HG02798 (cell line): ENCODE results near the gene TAGLN.
"Not testable (repeated sequence)": the region's sequence is repeated elsewhere in the genome, so short reads cannot be mapped to it uniquely, and the experiment has no call there.

Experiments
- ATAC-seq: cut with Tn5 transposase; IDR thresholded peaks from one replicate; pipeline ENCODE4 v1.9.1; 2021; ENCODE audit warnings: mild to moderate bottlenecking; ENCODE audit not compliant: unreplicated experiment, poor library complexity

Gene TAGLN

GRCh38 chr11:117180661-117181585, 18.2 kb upstream of the TAGLN start:
- peak; percentile 25 for ATAC-seq

DNA sequence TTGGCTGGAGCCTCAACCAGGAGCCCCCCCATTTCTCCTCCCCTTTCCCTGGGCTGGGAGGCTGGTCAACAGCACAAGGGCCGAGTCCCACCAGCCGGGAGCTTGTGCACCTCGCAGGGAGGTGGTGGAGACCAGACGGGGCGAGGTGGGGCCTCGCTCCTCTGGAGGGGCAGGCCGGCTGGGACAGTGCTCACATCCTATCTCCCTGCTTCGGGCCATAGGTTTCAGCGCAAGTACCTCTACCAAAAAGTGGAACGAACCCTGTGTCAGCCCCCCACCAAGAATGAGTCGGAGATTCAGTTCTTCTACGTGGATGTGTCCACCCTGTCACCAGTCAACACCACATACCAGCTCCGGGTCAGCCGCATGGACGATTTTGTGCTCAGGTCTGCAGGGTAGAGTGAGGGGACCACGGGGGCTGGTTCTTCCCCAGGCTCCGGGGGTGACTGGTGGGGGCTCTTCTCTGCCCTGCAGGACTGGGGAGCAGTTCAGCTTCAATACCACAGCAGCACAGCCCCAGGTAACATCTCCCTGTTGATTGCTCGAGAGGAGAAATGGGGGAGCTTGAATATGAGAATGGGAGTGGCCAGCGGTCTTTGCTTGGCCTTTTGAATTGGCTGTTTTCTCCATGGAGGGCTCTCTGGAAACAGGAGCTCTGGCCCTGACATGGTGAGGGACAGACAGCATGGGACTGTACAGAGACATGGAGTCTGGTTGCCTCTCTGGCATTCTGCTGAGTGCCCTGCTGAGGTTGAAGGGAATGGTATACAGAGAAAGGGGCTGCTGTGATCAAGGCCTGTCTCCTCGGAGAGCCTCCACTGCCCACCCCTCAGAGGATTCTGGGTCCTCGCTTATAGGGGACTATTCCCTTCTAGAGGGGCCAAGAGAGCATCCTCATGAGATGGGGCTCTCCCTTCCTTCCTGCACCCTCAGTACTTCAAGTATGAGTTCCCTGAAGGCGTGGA, 17.3 kb upstream of the TAGLN start:
- no peak for ATAC-seq

- ATAC-seq = no peak
These were observed 16.6 kb upstream of the TAGLN start for GRCh38 chr11:117182551-117182935.

DNA sequence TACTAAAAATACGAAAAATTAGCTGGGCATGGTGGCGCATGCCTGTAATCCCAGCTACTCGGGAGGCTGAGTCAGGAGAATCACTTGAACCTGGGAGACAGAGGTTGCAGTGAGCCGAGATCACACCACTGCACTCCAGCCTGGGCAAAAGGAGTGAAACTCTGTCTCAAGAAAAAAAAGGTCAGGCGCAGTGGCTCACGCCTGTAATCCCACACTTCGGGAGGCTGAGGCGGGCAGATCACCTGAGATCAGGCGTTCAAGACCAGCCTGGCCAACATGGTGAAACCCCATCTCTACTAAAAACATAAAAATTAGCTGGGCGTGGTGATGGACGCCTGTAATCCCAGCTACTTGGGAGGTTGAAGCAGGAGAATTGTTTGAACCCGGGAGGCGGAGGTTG, 16.0 kb upstream of the TAGLN start:
- not testable (repeated sequence) for ATAC-seq

- no peak for ATAC-seq
These were observed 15.3 kb upstream of the TAGLN start for GRCh38 chr11:117183724-117184349.

DNA sequence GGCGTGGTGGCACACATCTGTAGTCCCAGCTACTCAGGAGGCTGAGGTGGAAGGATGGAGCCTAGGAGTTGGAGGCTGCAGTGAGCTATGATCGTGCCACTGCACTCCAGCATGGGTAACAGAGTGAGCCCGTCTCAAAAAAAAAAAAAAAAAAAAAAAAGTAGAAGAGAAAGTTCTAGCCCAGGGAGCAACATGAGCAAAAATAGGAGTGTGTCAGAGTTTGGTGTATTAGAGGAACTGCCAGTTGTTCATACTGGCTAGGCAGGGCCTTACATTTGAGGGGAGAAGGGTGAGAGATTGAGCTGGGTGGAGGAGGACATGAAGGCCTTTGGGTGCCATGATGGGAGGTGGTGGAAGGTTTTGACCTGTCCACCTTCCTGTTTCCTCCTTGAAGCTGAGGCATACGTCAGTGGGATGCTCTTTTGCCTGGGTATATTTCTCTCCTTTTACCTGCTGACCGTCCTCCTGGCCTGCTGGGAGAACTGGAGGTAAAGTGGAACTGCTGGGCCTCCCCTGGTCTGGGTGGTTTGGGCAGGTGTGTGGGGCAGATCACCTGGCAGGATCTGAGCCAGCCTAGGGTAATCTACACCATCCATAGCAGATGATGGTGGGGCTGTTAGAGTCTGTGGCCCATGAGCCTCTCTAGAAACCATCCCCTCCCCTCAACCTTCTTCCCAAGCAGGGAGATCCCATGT, 13.3 kb upstream of the TAGLN start:
- no peak for ATAC-seq

- ATAC-seq = no peak
These were observed 12.8 kb upstream of the TAGLN start for GRCh38 chr11:117186431-117186761.

- no peak for ATAC-seq
These were observed 12.2 kb upstream of the TAGLN start for GRCh38 chr11:117187007-117187406.

GRCh38 chr11:117187428-117187798, 11.8 kb upstream of the TAGLN start:
- ATAC-seq = no peak

DNA sequence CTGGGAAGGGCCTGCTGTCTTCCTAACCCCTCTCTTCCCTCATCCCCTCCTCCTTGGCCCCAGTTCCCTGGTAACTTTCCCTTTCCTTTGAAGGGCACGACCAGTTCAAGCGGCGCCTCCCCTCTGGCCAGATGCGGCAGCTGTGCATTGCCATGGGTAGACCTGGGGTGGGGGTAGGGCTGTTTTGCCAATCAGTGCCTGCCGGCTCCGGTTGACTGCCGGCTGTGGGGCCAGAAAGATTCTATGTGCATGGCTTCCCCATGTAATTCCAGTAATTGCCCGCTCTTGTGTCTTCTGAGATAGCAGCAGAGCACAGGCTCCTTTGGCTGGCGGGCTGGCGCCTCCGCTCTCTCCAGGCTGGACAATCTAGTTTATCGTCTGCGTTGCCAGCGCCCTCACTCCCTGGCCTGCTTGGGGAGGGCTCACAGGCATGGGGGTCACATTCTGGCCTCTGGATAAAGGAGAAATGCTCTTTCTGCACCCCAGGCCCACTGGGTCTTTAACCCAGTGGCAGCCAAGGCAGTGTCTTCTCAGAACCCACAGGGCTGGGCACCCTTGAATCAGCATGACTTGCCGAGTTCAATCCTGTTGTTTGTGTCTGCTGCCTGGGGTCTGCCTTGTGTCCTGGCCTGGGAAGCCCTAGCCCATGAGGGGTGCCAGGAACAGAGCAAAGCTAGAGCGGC, 11.2 kb upstream of the TAGLN start:
- ATAC-seq = no peak

GRCh38 chr11:117188620-117189081, 10.5 kb upstream of the TAGLN start:
- no peak for ATAC-seq

DNA sequence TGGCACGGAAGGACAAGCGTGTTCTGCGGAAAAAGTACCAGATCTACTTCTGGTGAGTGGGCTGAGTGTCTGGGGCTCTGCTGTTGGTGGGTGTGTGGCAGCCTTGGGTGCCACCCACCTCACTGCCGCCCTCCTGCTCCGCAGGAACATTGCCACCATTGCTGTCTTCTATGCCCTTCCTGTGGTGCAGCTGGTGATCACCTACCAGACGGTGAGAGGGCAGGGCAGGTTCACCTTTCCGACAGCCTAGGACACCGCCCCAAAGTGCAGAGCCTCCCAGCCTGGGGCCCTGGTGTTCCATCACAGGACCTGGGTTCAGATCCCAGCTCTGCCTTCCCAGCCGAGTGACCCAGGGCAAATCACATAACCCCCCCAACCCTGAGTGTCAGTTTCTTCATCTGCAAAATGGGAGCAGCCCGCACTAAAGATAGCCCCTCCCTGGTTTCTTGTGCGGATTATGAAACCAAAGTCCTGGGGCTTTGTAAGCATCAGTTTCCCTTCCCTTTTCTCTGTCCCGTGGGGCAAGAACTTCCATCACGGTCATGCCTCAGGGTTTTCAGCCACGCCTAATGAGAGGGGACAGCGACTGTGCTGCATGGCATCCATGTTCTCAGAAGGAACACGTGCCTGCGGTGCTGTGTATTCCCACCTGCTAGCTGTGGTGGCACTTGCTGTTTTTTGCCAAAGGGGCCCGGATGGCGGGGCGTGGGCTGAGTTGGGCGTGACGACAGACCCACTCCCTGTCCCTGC, 9.8 kb upstream of the TAGLN start:
- peak; percentile 55 for ATAC-seq

DNA sequence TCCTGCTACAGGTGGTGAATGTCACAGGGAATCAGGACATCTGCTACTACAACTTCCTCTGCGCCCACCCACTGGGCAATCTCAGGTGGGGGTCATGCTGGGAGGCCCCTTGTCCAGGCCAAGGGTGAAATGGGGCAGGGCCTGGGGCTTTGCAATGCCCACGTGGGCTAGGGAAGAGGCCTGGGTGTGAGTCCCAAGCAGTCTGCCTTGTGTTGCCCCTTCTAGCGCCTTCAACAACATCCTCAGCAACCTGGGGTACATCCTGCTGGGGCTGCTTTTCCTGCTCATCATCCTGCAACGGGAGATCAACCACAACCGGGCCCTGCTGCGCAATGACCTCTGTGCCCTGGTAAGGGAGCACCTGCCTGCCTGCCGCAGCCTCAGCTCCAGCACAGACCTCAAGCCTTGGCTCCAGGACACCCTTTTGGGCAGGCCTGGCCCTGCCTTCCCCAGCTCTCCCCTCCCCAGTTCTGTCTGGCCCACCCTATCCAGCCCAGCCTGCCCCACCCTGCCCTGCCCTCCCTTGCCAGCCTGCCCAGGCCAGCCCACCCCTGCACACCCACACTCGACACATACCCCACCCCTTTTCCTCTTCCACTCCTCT, 9.1 kb upstream of the TAGLN start:
- ATAC-seq = no peak

- ATAC-seq = no peak
These were observed 7.3 kb upstream of the TAGLN start for GRCh38 chr11:117191680-117192400.

DNA sequence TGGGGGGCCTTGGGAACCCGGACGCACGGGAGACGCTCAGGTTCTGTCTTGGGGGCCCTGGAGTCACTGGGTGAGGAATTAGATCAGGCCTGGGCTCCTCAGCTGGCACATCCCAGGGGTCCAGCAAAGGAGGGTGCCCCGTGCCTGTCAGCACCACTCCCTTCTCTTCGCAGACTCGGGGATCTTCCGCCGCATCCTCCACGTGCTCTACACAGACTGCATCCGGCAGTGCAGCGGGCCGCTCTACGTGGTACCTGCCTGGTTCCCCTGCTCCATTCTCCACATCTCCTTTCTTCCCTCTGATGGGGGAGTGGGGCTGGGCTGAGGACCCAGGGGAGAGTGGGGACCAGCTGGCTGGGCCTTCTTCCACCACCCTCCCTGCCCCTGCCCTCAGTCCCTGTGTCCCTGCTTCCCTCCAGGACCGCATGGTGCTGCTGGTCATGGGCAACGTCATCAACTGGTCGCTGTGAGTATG, 6.7 kb upstream of the TAGLN start:
- ATAC-seq = no peak

GRCh38 chr11:117193130-117194020, 5.8 kb upstream of the TAGLN start:
- ATAC-seq = no peak

GRCh38 chr11:117194267-117194666, 4.9 kb upstream of the TAGLN start:
- ATAC-seq = no peak
